Astrocyte (in vitro differentiated cells and primary cell): ENCODE data around the gene DDX50.

Source experiments
- EZH2 ChIP-seq: IDR thresholded peaks from 2 replicates; pipeline ENCODE4 v1.6.1; 2012; ENCODE audit warnings: mild to moderate bottlenecking, low read length, inconsistent platforms; ENCODE audit not compliant: insufficient read depth
- TF ChIP-seq, protein P1 (sequence below): IDR thresholded peaks from 2 replicates; pipeline ENCODE4 v1.5.1; 2011; ENCODE audit warnings: low read depth, mild to moderate bottlenecking, inconsistent platforms, low read length, moderate library complexity; ENCODE audit not compliant: insufficient read depth

DNA sequence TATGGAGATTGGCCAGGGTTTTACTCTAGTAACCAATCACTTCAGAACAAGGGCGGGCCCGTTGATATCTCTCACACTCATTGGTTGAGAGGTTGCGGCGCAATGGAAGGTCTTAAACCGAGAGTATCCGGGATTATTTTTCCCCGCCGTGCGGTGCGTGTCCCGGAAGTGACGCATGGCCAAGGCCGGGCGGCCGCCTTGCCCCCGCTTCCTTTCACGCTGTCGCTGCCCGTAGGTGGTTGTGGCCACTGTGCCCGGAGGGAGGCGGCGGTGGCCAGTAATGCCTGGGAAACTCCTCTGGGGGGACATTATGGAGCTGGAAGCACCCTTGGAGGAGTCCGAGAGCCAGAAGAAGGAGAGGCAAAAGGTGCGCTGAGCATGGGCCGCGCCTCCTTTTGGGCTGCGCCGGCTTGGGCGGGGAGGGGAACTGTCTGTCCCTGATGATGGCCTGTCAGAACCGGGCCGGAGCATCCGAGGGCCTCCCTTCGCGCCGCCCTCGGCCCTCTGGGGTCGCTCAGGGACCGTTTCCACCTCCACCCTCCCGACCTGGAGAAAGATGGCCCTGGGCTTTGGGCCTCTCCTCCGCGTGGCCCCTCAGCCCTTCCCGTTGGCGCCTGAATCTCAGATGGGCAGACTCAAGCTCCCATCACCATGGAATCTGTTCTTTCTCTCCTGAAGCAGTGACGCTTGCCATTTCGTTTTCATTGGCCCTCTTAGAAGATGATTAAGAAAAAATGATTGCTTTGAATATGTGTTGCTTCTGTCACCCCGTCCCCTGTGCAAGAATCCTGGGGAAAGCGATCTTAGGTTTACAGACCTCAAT is at the start of gene DDX50:
- TF ChIP-seq, protein P1, sequence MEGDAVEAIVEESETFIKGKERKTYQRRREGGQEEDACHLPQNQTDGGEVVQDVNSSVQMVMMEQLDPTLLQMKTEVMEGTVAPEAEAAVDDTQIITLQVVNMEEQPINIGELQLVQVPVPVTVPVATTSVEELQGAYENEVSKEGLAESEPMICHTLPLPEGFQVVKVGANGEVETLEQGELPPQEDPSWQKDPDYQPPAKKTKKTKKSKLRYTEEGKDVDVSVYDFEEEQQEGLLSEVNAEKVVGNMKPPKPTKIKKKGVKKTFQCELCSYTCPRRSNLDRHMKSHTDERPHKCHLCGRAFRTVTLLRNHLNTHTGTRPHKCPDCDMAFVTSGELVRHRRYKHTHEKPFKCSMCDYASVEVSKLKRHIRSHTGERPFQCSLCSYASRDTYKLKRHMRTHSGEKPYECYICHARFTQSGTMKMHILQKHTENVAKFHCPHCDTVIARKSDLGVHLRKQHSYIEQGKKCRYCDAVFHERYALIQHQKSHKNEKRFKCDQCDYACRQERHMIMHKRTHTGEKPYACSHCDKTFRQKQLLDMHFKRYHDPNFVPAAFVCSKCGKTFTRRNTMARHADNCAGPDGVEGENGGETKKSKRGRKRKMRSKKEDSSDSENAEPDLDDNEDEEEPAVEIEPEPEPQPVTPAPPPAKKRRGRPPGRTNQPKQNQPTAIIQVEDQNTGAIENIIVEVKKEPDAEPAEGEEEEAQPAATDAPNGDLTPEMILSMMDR: no peak
- TF ChIP-seq EZH2: no peak
